Measurements from ENCODE around the gene ZNF385D. TPM values are rescaled to one million over a fixed set of nuclear protein-coding genes. Genes with fewer than 3 reads are reported as not detected.

ZNF385D gene
- total RNA-seq, 1 donor from 2014 or later, result 0.43 TPM

- H3K4me3 Mint-ChIP-seq (ENCODE audit: unreplicated experiment), result no peak overlapping the region
- peaks cover 12% of the 10 kb centered on the region for H3K27me3 Mint-ChIP-seq (ENCODE audit: unreplicated experiment)
- no peaks in the 10 kb centered on the region for H3K36me3 Mint-ChIP-seq (ENCODE audit: unreplicated experiment)
- no peak overlapping the region for H3K27ac Mint-ChIP-seq (ENCODE audit: unreplicated experiment)
- TF ChIP-seq CTCF (IDR thresholded peaks at IDR 0.05), result no peak
- DNase-seq (ENCODE audit: extremely low spot score, unreplicated experiment), result no peak
- no peaks in the 10 kb centered on the region for H3K4me1 Mint-ChIP-seq (ENCODE audit: unreplicated experiment)
- no peaks in the 10 kb centered on the region for H3K9me3 Mint-ChIP-seq (ENCODE audit: unreplicated experiment)
Measured at GRCh38 chr3:21528291-21528995, 222.6 kb downstream of the ZNF385D start.

GRCh38 chr3:21526461-21526860 is 224.5 kb downstream of the ZNF385D start:
- no peak for DNase-seq (ENCODE audit: extremely low spot score, unreplicated experiment)
- Mint-ChIP-seq H3K4me3 (ENCODE audit: unreplicated experiment) (no peak overlapping the region), H3K4me1 (ENCODE audit: unreplicated experiment) (no peaks in the 10 kb centered on the region)

GRCh38 chr3:21524133-21524532 is 226.9 kb downstream of the ZNF385D start:
- Mint-ChIP-seq H3K4me1 (ENCODE audit: unreplicated experiment) (no peaks in the 10 kb centered on the region), H3K27me3 (ENCODE audit: unreplicated experiment) (peaks cover 3% of the 10 kb centered on the region), H3K27ac (ENCODE audit: unreplicated experiment) (no peak overlapping the region), H3K36me3 (ENCODE audit: unreplicated experiment) (no peaks in the 10 kb centered on the region), H3K4me3 (ENCODE audit: unreplicated experiment) (no peak overlapping the region), H3K9me3 (ENCODE audit: unreplicated experiment) (no peaks in the 10 kb centered on the region)
- no peak for DNase-seq (ENCODE audit: extremely low spot score, unreplicated experiment)
- no peak for TF ChIP-seq CTCF (IDR thresholded peaks at IDR 0.05)

More at GRCh38 chr3:21526461-21526860, 224.5 kb downstream of the ZNF385D start:
- Mint-ChIP-seq H3K27me3 (ENCODE audit: unreplicated experiment) (peaks cover under 1% of the 10 kb centered on the region), H3K36me3 (ENCODE audit: unreplicated experiment) (no peaks in the 10 kb centered on the region), H3K9me3 (ENCODE audit: unreplicated experiment) (no peaks in the 10 kb centered on the region), H3K27ac (ENCODE audit: unreplicated experiment) (no peak overlapping the region)
- no peak for TF ChIP-seq CTCF (IDR thresholded peaks at IDR 0.05)

- DNase-seq (ENCODE audit: extremely low spot score, unreplicated experiment), result no peak
- H3K9me3 Mint-ChIP-seq (ENCODE audit: unreplicated experiment), result no peaks in the 10 kb centered on the region
- H3K4me1 Mint-ChIP-seq (ENCODE audit: unreplicated experiment), result no peaks in the 10 kb centered on the region
- H3K36me3 Mint-ChIP-seq (ENCODE audit: unreplicated experiment), result no peaks in the 10 kb centered on the region
- peaks cover 9% of the 10 kb centered on the region for H3K27me3 Mint-ChIP-seq (ENCODE audit: unreplicated experiment)
- no peak for TF ChIP-seq CTCF (IDR thresholded peaks at IDR 0.05)
- no peak overlapping the region for H3K4me3 Mint-ChIP-seq (ENCODE audit: unreplicated experiment)
- H3K27ac Mint-ChIP-seq (ENCODE audit: unreplicated experiment), result no peak overlapping the region
Measured at GRCh38 chr3:21520106-21520963, 230.7 kb downstream of the ZNF385D start.

- DNase-seq (ENCODE audit: extremely low spot score, unreplicated experiment), result no peak
- no peak for TF ChIP-seq CTCF (IDR thresholded peaks at IDR 0.05)
- no peaks in the 10 kb centered on the region for H3K36me3 Mint-ChIP-seq (ENCODE audit: unreplicated experiment)
- H3K4me3 Mint-ChIP-seq (ENCODE audit: unreplicated experiment), result no peak overlapping the region
- no peaks in the 10 kb centered on the region for H3K9me3 Mint-ChIP-seq (ENCODE audit: unreplicated experiment)
- H3K27me3 Mint-ChIP-seq (ENCODE audit: unreplicated experiment), result peaks cover 9% of the 10 kb centered on the region
- H3K27ac Mint-ChIP-seq (ENCODE audit: unreplicated experiment), result no peak overlapping the region
- no peaks in the 10 kb centered on the region for H3K4me1 Mint-ChIP-seq (ENCODE audit: unreplicated experiment)
Measured at GRCh38 chr3:21517184-21517583, 233.8 kb downstream of the ZNF385D start.

Measured in osteocyte (in vitro differentiated cells).